ENCODE results near the gene YTHDC2.
A peak's percentile ranks its signal among the peaks of the same experiment; 100 is the strongest.

Gene YTHDC2

GRCh38 chr5:113527746-113528145, 14.3 kb downstream of the YTHDC2 start:
- H3K4me3 Mint-ChIP-seq, result no peak overlapping the region
- no peaks in the 10 kb centered on the region for H3K27me3 Mint-ChIP-seq (ENCODE audit: low read depth)
- H3K36me3 Mint-ChIP-seq (ENCODE audit: low read depth), result peaks cover 55% of the 10 kb centered on the region
- H3K27ac Mint-ChIP-seq, result no peak overlapping the region
- no peak for TF ChIP-seq CTCF (IDR thresholded peaks at IDR 0.05; ENCODE audit: unreplicated experiment in 3 of 3)
- H3K9me3 Mint-ChIP-seq, result peaks cover 14% of the 10 kb centered on the region
- no peaks in the 10 kb centered on the region for H3K4me1 Mint-ChIP-seq

- peaks cover 81% of the 10 kb centered on the region for H3K36me3 Mint-ChIP-seq (ENCODE audit: low read depth)
Observed at GRCh38 chr5:113531481-113532159, 18.1 kb downstream of the YTHDC2 start.

GRCh38 chr5:113538313-113538712, 24.8 kb downstream of the YTHDC2 start:
- Mint-ChIP-seq H3K36me3 (ENCODE audit: low read depth) (peaks cover 66% of the 10 kb centered on the region), H3K27me3 (ENCODE audit: low read depth) (no peaks in the 10 kb centered on the region), H3K27ac (no peak overlapping the region), H3K4me3 (no peak overlapping the region), H3K9me3 (no peaks in the 10 kb centered on the region), H3K4me1 (peaks cover 5% of the 10 kb centered on the region)
- TF ChIP-seq CTCF (IDR thresholded peaks at IDR 0.05; ENCODE audit: unreplicated experiment in 3 of 3), result no peak

More at GRCh38 chr5:113531481-113532159, 18.1 kb downstream of the YTHDC2 start:
- Mint-ChIP-seq H3K9me3 (peaks cover 14% of the 10 kb centered on the region), H3K4me3 (no peak overlapping the region), H3K27me3 (ENCODE audit: low read depth) (no peaks in the 10 kb centered on the region), H3K27ac (no peak overlapping the region), H3K4me1 (no peaks in the 10 kb centered on the region)
- no peak for TF ChIP-seq CTCF (IDR thresholded peaks at IDR 0.05; ENCODE audit: unreplicated experiment in 3 of 3)

GRCh38 chr5:113546703-113547183, 33.2 kb downstream of the YTHDC2 start:
- Mint-ChIP-seq H3K27ac (no peak overlapping the region), H3K4me3 (no peak overlapping the region), H3K36me3 (ENCODE audit: low read depth) (peaks cover 65% of the 10 kb centered on the region), H3K4me1 (peaks cover 5% of the 10 kb centered on the region), H3K27me3 (ENCODE audit: low read depth) (no peaks in the 10 kb centered on the region), H3K9me3 (no peaks in the 10 kb centered on the region)
- TF ChIP-seq CTCF (IDR thresholded peaks at IDR 0.05; ENCODE audit: unreplicated experiment in 3 of 3), result no peak

- Mint-ChIP-seq H3K27ac (peak overlapping the region in 1 of 3 experiments; percentile 3), H3K27me3 (ENCODE audit: low read depth) (no peaks in the 10 kb centered on the region), H3K4me3 (no peak overlapping the region), H3K4me1 (no peaks in the 10 kb centered on the region), H3K9me3 (no peaks in the 10 kb centered on the region), H3K36me3 (ENCODE audit: low read depth) (peaks cover 70% of the 10 kb centered on the region)
- no peak for TF ChIP-seq CTCF (IDR thresholded peaks at IDR 0.05; ENCODE audit: unreplicated experiment in 3 of 3)
Observed at GRCh38 chr5:113548396-113548795, 34.9 kb downstream of the YTHDC2 start.

GRCh38 chr5:113552137-113552536, 38.6 kb downstream of the YTHDC2 start:
- peaks cover 62% of the 10 kb centered on the region for H3K36me3 Mint-ChIP-seq (ENCODE audit: low read depth)
- H3K27ac Mint-ChIP-seq, result no peak overlapping the region
- H3K4me1 Mint-ChIP-seq, result no peaks in the 10 kb centered on the region
- H3K4me3 Mint-ChIP-seq, result no peak overlapping the region
- no peaks in the 10 kb centered on the region for H3K9me3 Mint-ChIP-seq
- no peaks in the 10 kb centered on the region for H3K27me3 Mint-ChIP-seq (ENCODE audit: low read depth)
- no peak for TF ChIP-seq CTCF (IDR thresholded peaks at IDR 0.05; ENCODE audit: unreplicated experiment in 3 of 3)

All from nephron (organoid).